ENCODE results near the gene HLA-DMA. TPM values are rescaled to one million over a fixed set of nuclear protein-coding genes. Genes with fewer than 3 reads are reported as not detected.

The HLA-DMA gene
- total RNA-seq, 6 donors from 2014 or later: 83.7 to 271 (median 134) TPM

DNA sequence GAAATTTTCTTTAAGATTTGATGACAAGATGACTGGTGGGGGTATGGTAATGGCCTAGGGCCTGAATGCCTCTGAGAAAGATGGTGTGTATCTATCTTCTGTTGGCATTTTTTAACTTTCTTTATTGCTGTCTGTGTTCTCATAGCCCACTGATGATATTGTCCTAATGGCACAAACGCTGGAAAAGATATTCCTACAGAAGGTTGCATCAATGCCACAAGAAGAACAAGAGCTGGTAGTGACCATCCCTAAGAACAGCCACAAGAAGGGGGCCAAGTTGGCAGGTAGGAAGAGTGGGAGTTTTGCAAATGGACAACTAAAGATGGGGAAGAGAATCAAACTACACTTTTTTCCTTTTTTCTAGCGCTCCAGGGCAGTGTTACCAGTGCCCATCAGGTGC lies 23.0 kb upstream of the HLA-DMA start:
- WGBS, 2 donors: 57 to 68% methylated on average over 2 of the region's 2 CpGs
- ATAC-seq (ENCODE audit: low FRiP score in 2 of 2): no peak
- TF ChIP-seq EP300 (IDR thresholded peaks at IDR 0.05) (no peak), POLR2AphosphoS5 (IDR thresholded peaks at IDR 0.05) (no peak), POLR2A (IDR thresholded peaks at IDR 0.05) (no peak)
- TF ChIP-seq, protein P1, sequence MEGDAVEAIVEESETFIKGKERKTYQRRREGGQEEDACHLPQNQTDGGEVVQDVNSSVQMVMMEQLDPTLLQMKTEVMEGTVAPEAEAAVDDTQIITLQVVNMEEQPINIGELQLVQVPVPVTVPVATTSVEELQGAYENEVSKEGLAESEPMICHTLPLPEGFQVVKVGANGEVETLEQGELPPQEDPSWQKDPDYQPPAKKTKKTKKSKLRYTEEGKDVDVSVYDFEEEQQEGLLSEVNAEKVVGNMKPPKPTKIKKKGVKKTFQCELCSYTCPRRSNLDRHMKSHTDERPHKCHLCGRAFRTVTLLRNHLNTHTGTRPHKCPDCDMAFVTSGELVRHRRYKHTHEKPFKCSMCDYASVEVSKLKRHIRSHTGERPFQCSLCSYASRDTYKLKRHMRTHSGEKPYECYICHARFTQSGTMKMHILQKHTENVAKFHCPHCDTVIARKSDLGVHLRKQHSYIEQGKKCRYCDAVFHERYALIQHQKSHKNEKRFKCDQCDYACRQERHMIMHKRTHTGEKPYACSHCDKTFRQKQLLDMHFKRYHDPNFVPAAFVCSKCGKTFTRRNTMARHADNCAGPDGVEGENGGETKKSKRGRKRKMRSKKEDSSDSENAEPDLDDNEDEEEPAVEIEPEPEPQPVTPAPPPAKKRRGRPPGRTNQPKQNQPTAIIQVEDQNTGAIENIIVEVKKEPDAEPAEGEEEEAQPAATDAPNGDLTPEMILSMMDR (IDR thresholded peaks at IDR 0.05): no peak
- H3K36me3 ChIP-seq: peaks cover 57 to 88% (median 71%) of the 10 kb centered on the region in 4 donors
- H3K4me3 ChIP-seq: peak overlapping the region in 1 of 4 donors; percentile 93
- DNase-seq: no peak
- H3K27me3 ChIP-seq: no peaks in the 10 kb centered on the region
- peaks cover 26 to 42% (median 35%) of the 10 kb centered on the region in 4 donors for H3K4me1 ChIP-seq
- peak overlapping the region in 1 of 4 donors; percentile 5 for H3K27ac ChIP-seq
- H3K9me3 ChIP-seq: no peaks in the 10 kb centered on the region

DNA sequence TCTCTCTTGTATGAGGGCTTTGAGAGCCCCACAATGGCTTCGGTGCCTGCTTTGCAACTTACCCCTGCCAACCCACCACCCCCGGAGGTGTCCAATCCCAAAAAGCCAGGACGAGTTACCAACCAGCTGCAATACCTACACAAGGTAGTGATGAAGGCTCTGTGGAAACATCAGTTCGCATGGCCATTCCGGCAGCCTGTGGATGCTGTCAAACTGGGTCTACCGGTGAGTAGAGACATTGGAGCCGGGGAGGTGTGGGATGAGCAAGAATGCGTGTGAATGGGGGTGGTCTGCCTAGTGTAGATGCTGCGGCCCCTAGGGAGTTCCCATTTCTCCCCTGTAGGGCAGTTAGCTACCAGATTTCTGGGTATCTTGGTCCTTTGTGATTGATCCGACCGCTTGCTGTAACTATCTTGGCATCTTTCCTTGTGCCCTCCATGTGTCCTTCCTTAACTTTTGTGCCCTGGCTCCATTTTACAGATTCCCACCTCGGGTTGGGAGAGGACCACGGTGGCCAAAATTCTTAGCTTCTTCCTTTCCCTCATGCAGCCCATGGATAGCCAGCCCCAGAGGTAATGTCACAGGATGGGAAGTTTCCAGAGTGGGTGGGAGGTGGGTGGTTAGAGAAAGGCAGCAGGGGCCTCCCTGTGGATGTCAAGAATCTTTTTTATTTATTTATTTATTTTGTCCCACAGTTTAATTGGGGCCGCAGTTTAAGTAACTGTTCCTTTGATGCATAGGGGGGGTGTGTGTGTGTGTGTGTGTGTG lies 21.8 kb upstream of the HLA-DMA start:
- WGBS, 2 donors: 6 to 8% methylated on average over 13 to 14 of the region's 14 CpGs
- Histone ChIP-seq H3K9me3 (no peaks in the 10 kb centered on the region), H3K27me3 (no peaks in the 10 kb centered on the region), H3K4me1 (peaks cover 26 to 42% (median 35%) of the 10 kb centered on the region in 4 donors), H3K4me3 (peak overlapping the region; percentile 53 to 93 (median 77)), H3K27ac (peak overlapping the region in 1 of 4 donors; percentile 98), H3K36me3 (peaks cover 46 to 76% (median 60%) of the 10 kb centered on the region in 4 donors)
- no peak for DNase-seq
- TF ChIP-seq EP300 (IDR thresholded peaks at IDR 0.05) (no peak), POLR2A (IDR thresholded peaks at IDR 0.05) (no peak), POLR2AphosphoS5 (IDR thresholded peaks at IDR 0.05) (no peak)
- TF ChIP-seq, protein P1 (IDR thresholded peaks at IDR 0.05): no peak
- ATAC-seq (ENCODE audit: low FRiP score in 2 of 2): no peak

DNA sequence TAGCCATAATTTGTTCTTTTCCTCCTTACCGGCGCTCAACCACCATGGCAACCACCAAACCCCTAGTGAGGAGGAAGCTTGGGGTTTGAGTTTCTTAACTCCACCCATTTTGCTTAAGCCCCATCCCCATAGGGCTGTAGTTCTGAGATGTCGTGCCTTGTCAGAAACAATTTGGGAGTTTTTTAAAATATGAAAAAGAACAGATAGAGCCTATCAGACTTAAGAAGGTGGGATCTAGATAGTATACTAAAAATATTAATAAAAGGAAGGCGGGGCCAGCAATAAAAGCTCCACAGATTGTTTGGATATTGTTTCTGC lies 21.1 kb upstream of the HLA-DMA start:
- H3K9me3 ChIP-seq: no peaks in the 10 kb centered on the region
- no peaks in the 10 kb centered on the region for H3K27me3 ChIP-seq
- H3K4me1 ChIP-seq: peaks cover 26 to 42% (median 35%) of the 10 kb centered on the region in 4 donors
- H3K27ac ChIP-seq: peak overlapping the region in 3 of 4 donors; percentile 13 to 100 (median 98)
- ATAC-seq (ENCODE audit: low FRiP score in 2 of 2): no peak
- TF ChIP-seq POLR2AphosphoS5 (IDR thresholded peaks at IDR 0.05): no peak
- TF ChIP-seq POLR2A (IDR thresholded peaks at IDR 0.05): no peak
- no peak for TF ChIP-seq EP300 (IDR thresholded peaks at IDR 0.05)
- TF ChIP-seq, protein P1 (IDR thresholded peaks at IDR 0.05): no peak
- peak overlapping the region; percentile 53 to 93 (median 77) for H3K4me3 ChIP-seq
- WGBS, 2 donors: 0 to 1% methylated on average over 4 of the region's 4 CpGs
- no peak for DNase-seq
- H3K36me3 ChIP-seq: peaks cover 38 to 69% (median 52%) of the 10 kb centered on the region in 4 donors

DNA sequence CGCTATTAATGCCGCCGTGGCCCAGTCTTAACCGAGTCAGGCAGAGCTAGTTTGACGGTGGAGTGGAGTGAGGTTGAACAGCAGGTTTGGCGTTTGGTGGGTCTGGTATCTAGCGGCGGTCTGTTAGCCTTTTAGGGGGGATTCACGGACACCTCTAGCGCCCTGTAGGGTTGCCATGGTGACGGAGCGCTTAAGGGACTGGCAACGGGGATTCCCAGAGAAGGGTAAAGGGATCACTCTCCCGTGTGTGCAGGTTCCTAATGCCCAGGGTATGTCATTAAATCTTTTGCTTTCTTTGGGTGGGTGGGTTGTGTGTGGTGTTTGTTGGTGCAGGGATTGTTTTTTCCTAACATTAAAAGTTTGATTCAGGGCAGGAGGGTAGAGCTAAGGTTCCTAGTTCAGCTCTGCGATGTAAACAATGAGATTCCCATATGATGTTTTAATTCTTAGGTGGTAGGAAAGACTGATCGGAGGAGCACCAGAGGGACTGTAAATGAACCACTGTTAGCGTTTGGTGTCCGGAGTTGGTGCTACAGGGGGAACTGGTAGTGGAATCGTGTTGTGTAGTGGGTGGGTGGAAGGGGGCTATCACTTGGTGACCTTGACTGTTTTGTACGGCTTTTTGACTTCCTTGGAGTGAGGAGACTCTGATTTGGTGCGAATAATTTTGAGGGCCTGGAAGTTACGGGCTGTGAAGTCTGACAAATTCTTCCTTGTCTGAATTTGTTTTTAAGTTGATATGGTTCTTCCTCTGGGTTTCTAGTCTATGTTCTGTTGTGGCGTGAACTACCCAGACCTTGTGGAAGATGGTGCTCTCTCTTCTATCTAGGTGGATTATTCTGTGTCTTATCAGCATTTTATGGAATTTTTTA lies 20.5 kb upstream of the HLA-DMA start:
- H3K36me3 ChIP-seq: peaks cover 34 to 63% (median 47%) of the 10 kb centered on the region in 4 donors
- H3K4me3 ChIP-seq: peak overlapping the region; percentile 53 to 93 (median 77)
- no peaks in the 10 kb centered on the region for H3K27me3 ChIP-seq
- 0% methylated on average over 13 to 23 of the region's 23 CpGs for WGBS, 2 donors
- no peaks in the 10 kb centered on the region for H3K9me3 ChIP-seq
- ATAC-seq (ENCODE audit: low FRiP score in 2 of 2) (no peak), DNase-seq (peak in 1 of 2 donors; percentile 66)
- H3K4me1 ChIP-seq: peaks cover 26 to 42% (median 34%) of the 10 kb centered on the region in 4 donors
- peak overlapping the region; percentile 75 to 100 (median 92) for H3K27ac ChIP-seq
- no peak for TF ChIP-seq EP300 (IDR thresholded peaks at IDR 0.05)
- TF ChIP-seq, protein P1 (IDR thresholded peaks at IDR 0.05): no peak
- TF ChIP-seq POLR2AphosphoS5 (IDR thresholded peaks at IDR 0.05): no peak
- no peak for TF ChIP-seq POLR2A (IDR thresholded peaks at IDR 0.05)
